Endodermal cell (in vitro differentiated cells): ENCODE data around the gene TMEM94. TPM values are rescaled to one million over a fixed set of nuclear protein-coding genes. Genes with fewer than 3 reads are reported as not detected.
"Not testable (repeated sequence)": the region's sequence is repeated elsewhere in the genome, so short reads cannot be mapped to it uniquely, and the experiment has no call there.

Experiments
- DNase-seq: peaks from one replicate; pipeline ENCODE4 v3.0.0-alpha.2; 2017
- H3K27ac ChIP-seq: 2 replicates; pipeline ENCODE4 v1.5.1; 2013; ENCODE audit warnings: mild to moderate bottlenecking, low read depth, low read length, moderate library complexity
- H3K27me3 ChIP-seq: 2 replicates; pipeline ENCODE4 v1.6.1; 2013; ENCODE audit warnings: mild to moderate bottlenecking, low read length, moderate library complexity; ENCODE audit not compliant: insufficient read depth, control insufficient read depth, poor library complexity, severe bottlenecking
- H3K36me3 ChIP-seq: 2 replicates; pipeline ENCODE4 v1.7.0; 2013; ENCODE audit warnings: mild to moderate bottlenecking, low read length, moderate library complexity; ENCODE audit not compliant: control insufficient read depth, insufficient read depth
- H3K4me1 ChIP-seq: one replicate; pipeline ENCODE4 v1.7.0; 2013; ENCODE audit warnings: low read length; ENCODE audit not compliant: control insufficient read depth, insufficient read depth
- H3K4me3 ChIP-seq: 2 replicates; pipeline ENCODE4 v1.5.1; 2013; ENCODE audit warnings: mild to moderate bottlenecking, low read length, moderate library complexity
- H3K9ac ChIP-seq: 2 replicates; pipeline ENCODE4 v1.6.1; 2013; ENCODE audit warnings: mild to moderate bottlenecking, low read length, moderate library complexity; ENCODE audit not compliant: poor library complexity, severe bottlenecking; ENCODE audit errors: extremely low read depth
- H3K9me3 ChIP-seq: 2 replicates; pipeline ENCODE4 v1.6.1; 2013; ENCODE audit warnings: mild to moderate bottlenecking, low read length, moderate library complexity; ENCODE audit not compliant: control insufficient read depth
- H3K27ac Mint-ChIP-seq: 2 replicates; pipeline ENCODE4 v1.8.0; 2020; ENCODE audit warnings: mixed read lengths
- H3K27me3 Mint-ChIP-seq: 2 replicates; pipeline ENCODE4 v1.8.0; 2021; ENCODE audit warnings: mild to moderate bottlenecking, mixed read lengths; ENCODE audit not compliant: insufficient read depth
- H3K36me3 Mint-ChIP-seq: 2 replicates; pipeline ENCODE4 v1.8.0; 2020; ENCODE audit warnings: low read depth, mixed read lengths
- H3K4me1 Mint-ChIP-seq: 2 replicates; pipeline ENCODE4 v1.8.0; 2020; ENCODE audit warnings: mixed read lengths
- H3K4me3 Mint-ChIP-seq: 2 replicates; pipeline ENCODE4 v1.8.0; 2020; ENCODE audit warnings: mild to moderate bottlenecking, moderate library complexity, mixed read lengths
- H3K9me3 Mint-ChIP-seq: 2 replicates; pipeline ENCODE4 v1.8.0; 2020; ENCODE audit warnings: mild to moderate bottlenecking, mixed read lengths
- CTCF ChIP-seq: fragments of 200-600 bp; sonication (generic); conservative IDR thresholded peaks from 2 replicates; pipeline ENCODE4 v1.5.0; 2021; ENCODE audit warnings: antibody characterized with exemption, mild to moderate bottlenecking
- WGBS, 2 experiments: methylation state at CpG; one replicate each; pipeline versions ENCODE4 v1.1.5 to v1.1.7; 2013; ENCODE audit warnings: missing lambda C conversion rate in 2 of 2, mixed read lengths in 1 of 2; ENCODE audit not compliant: insufficient coverage in 1 of 2, insufficient read length in 1 of 2; 5-methylcytosine and 5-hydroxymethylcytosine counted together
- total RNA-seq, 2 donors: library from RNA; stranded (reverse); fragmentation: NEBNext Ultra II Directional in 1 of 2; extraction: Animal tissue kit (Norgen Biotek cat#: 25700) in 1 of 2; gene quantifications; 2 replicates in 1 of 2; 3 replicates in 1 of 2; pipeline ENCODE4 v1.2.1, GENCODE V29; 2021

The TMEM94 gene
- total RNA-seq, 2 donors from 2014 or later: 96.0 to 106 TPM

- no peak overlapping the region for H3K4me3 Mint-ChIP-seq
- H3K36me3 ChIP-seq: no peaks in the 10 kb centered on the region
- H3K27me3 Mint-ChIP-seq: no peaks in the 10 kb centered on the region
- no peaks in the 10 kb centered on the region for H3K4me1 Mint-ChIP-seq
- H3K4me3 ChIP-seq: no peak overlapping the region
- WGBS, 2 experiments: 95 to 96% methylated on average over 4 of the region's 4 CpGs
- no peak for DNase-seq
- no peaks in the 10 kb centered on the region for H3K36me3 Mint-ChIP-seq
- no peak overlapping the region for H3K27ac ChIP-seq
- no peaks in the 10 kb centered on the region for H3K9me3 Mint-ChIP-seq
- H3K9ac ChIP-seq: no peak overlapping the region
- H3K9me3 ChIP-seq: no peaks in the 10 kb centered on the region
- no peak overlapping the region for H3K27ac Mint-ChIP-seq
- no peaks in the 10 kb centered on the region for H3K4me1 ChIP-seq
- no peak for TF ChIP-seq CTCF
- H3K27me3 ChIP-seq: no peaks in the 10 kb centered on the region
Observed at GRCh38 chr17:75442168-75443103, 14.0 kb upstream of the TMEM94 start.

GRCh38 chr17:75445296-75445695 is 11.1 kb upstream of the TMEM94 start:
- DNase-seq: no peak
- no peak for TF ChIP-seq CTCF
- Histone ChIP-seq H3K36me3 (no peaks in the 10 kb centered on the region), H3K9ac (no peak overlapping the region), H3K27ac (no peak overlapping the region), H3K27me3 (no peaks in the 10 kb centered on the region), H3K4me3 (no peak overlapping the region), H3K9me3 (no peaks in the 10 kb centered on the region), H3K4me1 (no peaks in the 10 kb centered on the region)
- WGBS, 2 experiments: 85 to 88% methylated on average over 3 of the region's 3 CpGs
- Mint-ChIP-seq H3K27ac (no peak overlapping the region), H3K9me3 (no peaks in the 10 kb centered on the region), H3K4me3 (no peak overlapping the region), H3K4me1 (no peaks in the 10 kb centered on the region), H3K36me3 (no peaks in the 10 kb centered on the region), H3K27me3 (no peaks in the 10 kb centered on the region)

GRCh38 chr17:75445896-75446295 is 10.5 kb upstream of the TMEM94 start:
- WGBS, 2 experiments: 89 to 100% methylated on average over 3 to 4 of the region's 6 CpGs
- not testable (repeated sequence) for H3K4me1 ChIP-seq, H3K9me3 Mint-ChIP-seq, H3K27me3 ChIP-seq, H3K27ac ChIP-seq, H3K36me3 ChIP-seq, H3K4me3 ChIP-seq, H3K4me1 Mint-ChIP-seq, DNase-seq, H3K27me3 Mint-ChIP-seq, H3K36me3 Mint-ChIP-seq, H3K9me3 ChIP-seq, H3K9ac ChIP-seq, H3K27ac Mint-ChIP-seq, H3K4me3 Mint-ChIP-seq
